CD4-positive, alpha-beta T cell (primary cell): ENCODE measurements around the gene RPTOR. TPM values are rescaled to one million over a fixed set of nuclear protein-coding genes. Genes with fewer than 3 reads are reported as not detected.

ENCODE experiments used
- ATAC-seq: fragments of 200-7000 bp; cut with Tn5 transposase; one replicate; pipeline ENCODE4 v1.10.0; 2022; ENCODE audit warnings: mild to moderate bottlenecking; ENCODE audit not compliant: poor library complexity
- CTCF ChIA-PET: fragments of 350-600 bp; sonication (Branson Sonifier 250); formaldehyde crosslinking; loops from one replicate; lab custom pipeline; 2021; ENCODE audit warnings: antibody characterized with exemption, inconsistent platforms; lab: Charles Lee
- POLR2A ChIA-PET: fragments of 350-600 bp; sonication (Branson Sonifier 250); formaldehyde crosslinking; loops from one replicate; lab custom pipeline; 2021; ENCODE audit warnings: antibody characterized with exemption, inconsistent platforms; lab: Charles Lee
- DNase-seq, 14 experiments: peaks; one replicate each; pipeline ENCODE4 v3.0.0-alpha.2; 2013 to 2020; ENCODE audit warnings: mixed read lengths in 2 of 14
- H3K27ac ChIP-seq, 2 donors: one replicate each; pipeline versions ENCODE4 v1.5.1 to v1.7.0; 2013; ENCODE audit warnings: low read length in 2 of 2, low read depth in 1 of 2, mild to moderate bottlenecking in 1 of 2
- H3K27me3 ChIP-seq, 2 experiments: 1 replicate in 1 of 2; 2 replicates in 1 of 2; pipeline versions ENCODE4 v1.6.1 to v1.7.0; 2013; ENCODE audit warnings: low read length in 2 of 2, control low read depth in 1 of 2, mild to moderate bottlenecking in 1 of 2, moderate library complexity in 1 of 2; ENCODE audit not compliant: insufficient read depth in 2 of 2, control insufficient read depth in 1 of 2
- H3K36me3 ChIP-seq: one replicate; pipeline ENCODE4 v1.6.1; 2013; ENCODE audit warnings: low read length, control low read depth; ENCODE audit not compliant: insufficient read depth
- H3K4me1 ChIP-seq: one replicate; pipeline ENCODE4 v1.6.1; 2013; ENCODE audit warnings: low read length, control low read depth; ENCODE audit not compliant: insufficient read depth
- H3K4me3 ChIP-seq: one replicate; pipeline ENCODE4 v1.5.1; 2013; ENCODE audit warnings: mild to moderate bottlenecking, low read length, moderate library complexity
- H3K9me3 ChIP-seq, 2 experiments: 1 replicate in 1 of 2; 2 replicates in 1 of 2; pipeline versions ENCODE4 v1.6.1 to v1.7.0; 2013; ENCODE audit warnings: low read length in 2 of 2, mild to moderate bottlenecking in 2 of 2, control low read depth in 1 of 2, moderate library complexity in 1 of 2; ENCODE audit not compliant: control insufficient read depth in 1 of 2, insufficient read depth in 1 of 2
- H3K27ac Mint-ChIP-seq: one replicate; pipeline ENCODE4 v1.8.0; 2020; ENCODE audit warnings: mixed read lengths
- H3K27me3 Mint-ChIP-seq: one replicate; pipeline ENCODE4 v1.8.0; 2021; ENCODE audit warnings: mixed read lengths
- H3K36me3 Mint-ChIP-seq: one replicate; pipeline ENCODE4 v1.8.0; 2021; ENCODE audit warnings: low read depth, mixed read lengths
- H3K4me1 Mint-ChIP-seq: one replicate; pipeline ENCODE4 v1.8.0; 2021; ENCODE audit warnings: low read depth, mixed read lengths
- H3K4me3 Mint-ChIP-seq: one replicate; pipeline ENCODE4 v1.8.0; 2020; ENCODE audit warnings: mild to moderate bottlenecking, mixed read lengths
- H3K9me3 Mint-ChIP-seq: one replicate; pipeline ENCODE4 v1.8.0; 2020; ENCODE audit warnings: mixed read lengths
- CTCF ChIP-seq: fragments of 200-600 bp; IDR thresholded peaks from one replicate; pipeline ENCODE4 v1.8.0; 2022; ENCODE audit warnings: antibody characterized with exemption, mild to moderate bottlenecking
- intact Hi-C, 2 experiments: fragments of 100-400 bp; cut with DNase I in 1 of 2; cut with micrococcal nuclease in 1 of 2; formaldehyde crosslinking; loops; one replicate each; pipeline versions ENCODE4 v1.15.1 to v1.9.0; 2023 to 2025; cut with DNase I, micrococcal nuclease
- total RNA-seq, 174 experiments: library from RNA in 2 of 174; stranded (reverse) in 2 of 174; gene quantifications; one replicate each; pipeline ENCODE4 v1.2.3 and lab custom pipeline; 2021 to 2026

The RPTOR gene
- total RNA-seq, 2 experiments from 2014 or later = 45.0 to 47.1 TPM

DNA sequence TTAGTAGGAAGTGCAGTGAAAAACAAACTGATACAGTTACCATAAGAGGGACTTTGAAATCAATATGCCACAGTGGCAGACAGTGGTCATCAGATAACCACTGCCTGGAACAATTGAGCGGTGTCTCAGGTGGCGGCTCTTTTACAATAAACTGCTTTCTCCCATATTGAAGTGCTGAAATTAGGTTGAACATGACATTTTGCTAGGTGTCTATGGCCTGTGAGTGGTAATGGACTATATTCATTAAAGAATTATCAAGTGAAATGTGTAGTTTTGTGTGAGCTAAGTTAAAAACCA is 214.7 kb downstream of the RPTOR start:
- Histone ChIP-seq H3K36me3 (peaks cover 15% of the 10 kb centered on the region), H3K4me1 (peaks cover 50% of the 10 kb centered on the region), H3K27me3 (no peaks in the 10 kb centered on the region), H3K9me3 (no peaks in the 10 kb centered on the region), H3K27ac (peak overlapping the region; percentile 69 to 73), H3K4me3 (no peak overlapping the region)
- no peaks in the 10 kb centered on the region for H3K27me3 Mint-ChIP-seq
- DNase-seq = no peak
- H3K27ac Mint-ChIP-seq = peak overlapping the region; percentile 91
- CTCF ChIA-PET = interaction anchor here (1.1 kb wide), 1 partner anchor 52 kb away, joined by 3 read pairs; no protein-coding TSS in a partner anchor
- TF ChIP-seq CTCF = no peak
- intact Hi-C loops = no loop called here
- H3K9me3 Mint-ChIP-seq = no peaks in the 10 kb centered on the region
- no peak for ATAC-seq
- POLR2A ChIA-PET = interaction anchor here (1.0 to 1.7 kb wide), 3 partner anchors 16 to 305 kb away, joined by 3 to 6 read pairs (median 3); no protein-coding TSS in a partner anchor
- peaks cover 69% of the 10 kb centered on the region for H3K4me1 Mint-ChIP-seq
- peaks cover 22% of the 10 kb centered on the region for H3K36me3 Mint-ChIP-seq
- H3K4me3 Mint-ChIP-seq = peak overlapping the region; percentile 54

DNA sequence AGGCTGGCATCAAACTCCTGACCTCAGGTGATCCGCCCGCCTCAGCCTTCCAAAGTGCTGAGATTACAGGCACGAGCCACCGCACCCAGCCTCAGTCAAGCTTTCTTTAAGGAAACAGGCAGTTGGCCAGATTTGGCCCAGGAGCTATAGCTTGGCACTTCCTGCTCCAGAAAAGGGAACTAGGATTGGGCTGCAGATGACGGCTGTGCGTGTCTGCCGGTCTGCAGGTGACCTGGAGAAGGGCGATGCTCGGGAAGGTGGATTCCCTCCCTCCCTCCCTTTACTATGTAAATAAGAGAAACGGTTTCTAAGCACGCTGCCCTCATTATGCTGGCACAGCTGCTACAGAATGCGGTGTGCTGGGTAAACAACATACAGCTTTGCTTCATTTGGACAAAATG is 215.9 kb downstream of the RPTOR start:
- peak overlapping the region; percentile 81 for H3K4me3 Mint-ChIP-seq
- ATAC-seq = no peak
- Histone ChIP-seq H3K4me1 (peaks cover 59% of the 10 kb centered on the region), H3K27me3 (no peaks in the 10 kb centered on the region), H3K36me3 (peaks cover 6% of the 10 kb centered on the region), H3K4me3 (no peak overlapping the region), H3K27ac (no peak overlapping the region), H3K9me3 (no peaks in the 10 kb centered on the region)
- H3K27ac Mint-ChIP-seq = peak overlapping the region; percentile 91
- POLR2A ChIA-PET = interaction anchor here (0.7 to 1.2 kb wide), 5 partner anchors 9 to 205 kb away, joined by 3 to 4 read pairs (median 4); no protein-coding TSS in a partner anchor
- intact Hi-C loops = loop anchor here in 1 of 2 experiments (2.0 to 5.0 kb wide), 2 partner anchors 30 to 72 kb away; no protein-coding TSS in a partner anchor
- no peaks in the 10 kb centered on the region for H3K27me3 Mint-ChIP-seq
- H3K4me1 Mint-ChIP-seq = peaks cover 76% of the 10 kb centered on the region
- peaks cover 15% of the 10 kb centered on the region for H3K36me3 Mint-ChIP-seq
- no peak for TF ChIP-seq CTCF
- peak in 2 of 14 experiments; percentile 50 to 73 for DNase-seq
- CTCF ChIA-PET = no interaction called here
- no peaks in the 10 kb centered on the region for H3K9me3 Mint-ChIP-seq

GRCh38 chr17:80761110-80761871 is 216.7 kb downstream of the RPTOR start:
- Mint-ChIP-seq H3K9me3 (no peaks in the 10 kb centered on the region), H3K4me1 (peaks cover 84% of the 10 kb centered on the region), H3K27me3 (no peaks in the 10 kb centered on the region), H3K27ac (peak overlapping the region; percentile 91), H3K4me3 (peak overlapping the region; percentile 81), H3K36me3 (peaks cover 7% of the 10 kb centered on the region)
- DNase-seq (peak; percentile 22 to 85 (median 68)), ATAC-seq (peak; percentile 74)
- H3K4me3 ChIP-seq = peak overlapping the region; percentile 7
- H3K4me1 ChIP-seq = peaks cover 67% of the 10 kb centered on the region
- no peak for TF ChIP-seq CTCF
- no peaks in the 10 kb centered on the region for H3K36me3 ChIP-seq
- CTCF ChIA-PET = no interaction called here
- intact Hi-C loops = loop anchor here in 1 of 2 experiments (2.0 to 5.0 kb wide), 2 partner anchors 30 to 71 kb away; no protein-coding TSS in a partner anchor
- peak overlapping the region; percentile 49 to 67 for H3K27ac ChIP-seq
- no peaks in the 10 kb centered on the region for H3K27me3 ChIP-seq
- H3K9me3 ChIP-seq = no peaks in the 10 kb centered on the region
- POLR2A ChIA-PET = interaction anchor here (0.7 to 1.2 kb wide), 4 partner anchors 9 to 206 kb away, joined by 3 to 4 read pairs (median 4); no protein-coding TSS in a partner anchor
